GM19372 (cell line): ENCODE results near the gene LRPPRC.

Experiments used
- ATAC-seq: cut with Tn5 transposase; IDR thresholded peaks from one replicate; pipeline ENCODE4 v1.9.1; 2021; ENCODE audit warnings: mild to moderate bottlenecking, low read depth, moderate library complexity; ENCODE audit not compliant: unreplicated experiment

The LRPPRC gene

GRCh38 chr2:43837831-43838559, 157.8 kb downstream of the LRPPRC start:
- no peak for ATAC-seq

GRCh38 chr2:43837033-43837432, 158.8 kb downstream of the LRPPRC start:
- ATAC-seq = no peak
